HEK293 (cell line): ENCODE data around the gene TXLNA.

Experiments used
- ATF2 ChIP-seq: fragments of 450-650 bp; formaldehyde crosslinking; IDR thresholded peaks from 2 replicates; pipeline ENCODE4 v1.5.1; 2016; ENCODE audit warnings: missing biosample characterization, missing genetic modification characterization, low read depth
- REST ChIP-seq: fragments of 450-650 bp; formaldehyde crosslinking; IDR thresholded peaks from 2 replicates; pipeline ENCODE4 v1.5.1; 2016; ENCODE audit warnings: missing biosample characterization, missing genetic modification characterization
- SETDB1 ChIP-seq: IDR thresholded peaks from one replicate; pipeline ENCODE4 v1.6.1; 2017; ENCODE audit warnings: mild to moderate bottlenecking, low read length, moderate library complexity, mixed read lengths; ENCODE audit not compliant: insufficient read length
- YY1 ChIP-seq: fragments of 450-650 bp; formaldehyde crosslinking; IDR thresholded peaks from 2 replicates; pipeline ENCODE4 v1.5.1; 2018; ENCODE audit warnings: missing biosample characterization, missing genetic modification characterization
- ZNF423 ChIP-seq: fragments of 450-650 bp; formaldehyde crosslinking; IDR thresholded peaks from 2 replicates; pipeline ENCODE4 v1.5.1; 2016; ENCODE audit warnings: missing biosample characterization, missing genetic modification characterization
- ZNF558 ChIP-seq: fragments of 450-650 bp; formaldehyde crosslinking; IDR thresholded peaks from 2 replicates; pipeline ENCODE4 v1.5.1; 2016; ENCODE audit warnings: missing biosample characterization, missing genetic modification characterization
- ZNF623 ChIP-seq: fragments of 450-650 bp; formaldehyde crosslinking; IDR thresholded peaks from 2 replicates; pipeline ENCODE4 v1.5.1; 2016; ENCODE audit warnings: missing biosample characterization, missing genetic modification characterization
- ZNF704 ChIP-seq: fragments of 450-650 bp; formaldehyde crosslinking; IDR thresholded peaks from 2 replicates; pipeline ENCODE4 v1.5.1; 2016; ENCODE audit warnings: missing biosample characterization, missing genetic modification characterization
- ZSCAN16 ChIP-seq: fragments of 450-650 bp; formaldehyde crosslinking; IDR thresholded peaks from 2 replicates; pipeline ENCODE4 v1.5.1; 2016; ENCODE audit warnings: missing biosample characterization, missing genetic modification characterization
- TF ChIP-seq, protein P1 (sequence below): fragments of 450-650 bp; formaldehyde crosslinking; IDR thresholded peaks from 2 replicates; pipeline ENCODE4 v1.5.1; 2016; ENCODE audit warnings: missing biosample characterization, missing genetic modification characterization

GRCh38 chr1:32181563-32181962, 2.1 kb downstream of the TXLNA start:
- TF ChIP-seq ZSCAN16 (tag by site-specific recombination) = no peak
- no peak for TF ChIP-seq YY1
- TF ChIP-seq ZNF423 (tag by site-specific recombination) = no peak
- TF ChIP-seq ATF2 = no peak
- no peak for TF ChIP-seq ZNF704 (tag by site-specific recombination)
- TF ChIP-seq REST (tag by site-specific recombination) = no peak
- TF ChIP-seq ZNF623 = no peak
- TF ChIP-seq ZNF558 (tag by site-specific recombination) = no peak
- TF ChIP-seq, protein P1, sequence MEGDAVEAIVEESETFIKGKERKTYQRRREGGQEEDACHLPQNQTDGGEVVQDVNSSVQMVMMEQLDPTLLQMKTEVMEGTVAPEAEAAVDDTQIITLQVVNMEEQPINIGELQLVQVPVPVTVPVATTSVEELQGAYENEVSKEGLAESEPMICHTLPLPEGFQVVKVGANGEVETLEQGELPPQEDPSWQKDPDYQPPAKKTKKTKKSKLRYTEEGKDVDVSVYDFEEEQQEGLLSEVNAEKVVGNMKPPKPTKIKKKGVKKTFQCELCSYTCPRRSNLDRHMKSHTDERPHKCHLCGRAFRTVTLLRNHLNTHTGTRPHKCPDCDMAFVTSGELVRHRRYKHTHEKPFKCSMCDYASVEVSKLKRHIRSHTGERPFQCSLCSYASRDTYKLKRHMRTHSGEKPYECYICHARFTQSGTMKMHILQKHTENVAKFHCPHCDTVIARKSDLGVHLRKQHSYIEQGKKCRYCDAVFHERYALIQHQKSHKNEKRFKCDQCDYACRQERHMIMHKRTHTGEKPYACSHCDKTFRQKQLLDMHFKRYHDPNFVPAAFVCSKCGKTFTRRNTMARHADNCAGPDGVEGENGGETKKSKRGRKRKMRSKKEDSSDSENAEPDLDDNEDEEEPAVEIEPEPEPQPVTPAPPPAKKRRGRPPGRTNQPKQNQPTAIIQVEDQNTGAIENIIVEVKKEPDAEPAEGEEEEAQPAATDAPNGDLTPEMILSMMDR (tag by site-specific recombination) = no peak
- no peak for TF ChIP-seq SETDB1
